HG03520 (cell line): Measurements from ENCODE around the gene RDH14.

Source experiments
- ATAC-seq: cut with Tn5 transposase; IDR thresholded peaks from one replicate; pipeline ENCODE4 v1.9.1; 2021; ENCODE audit warnings: mild to moderate bottlenecking, moderate library complexity; ENCODE audit not compliant: unreplicated experiment

RDH14 gene

GRCh38 chr2:18560031-18560796 lies at the start of gene RDH14:
TSS of gene RDH14 (minus strand) at chr2:18560653. CDS start at chr2:18560572, 81 bp downstream.
- peak; percentile 94 for ATAC-seq

DNA sequence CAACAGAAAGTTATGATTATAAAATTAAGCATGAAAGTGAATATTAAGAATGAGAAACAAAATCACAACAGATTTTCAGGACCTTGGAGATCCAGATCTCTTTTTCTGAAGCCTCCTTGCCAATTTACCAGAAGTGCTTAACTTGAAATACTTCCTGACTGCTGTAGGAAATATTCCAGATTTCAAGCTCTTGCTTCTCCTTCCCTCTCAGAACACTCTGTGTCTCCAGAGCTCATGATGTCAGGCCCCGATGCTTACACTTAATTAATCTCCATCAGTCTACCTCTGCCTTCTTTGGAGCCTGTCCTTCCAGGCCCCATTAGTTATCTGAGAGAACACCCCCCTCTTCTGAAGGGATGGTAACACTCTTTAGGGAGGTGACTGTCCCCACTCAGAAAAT lies 49.6 kb upstream of the RDH14 start:
- ATAC-seq: no peak

DNA sequence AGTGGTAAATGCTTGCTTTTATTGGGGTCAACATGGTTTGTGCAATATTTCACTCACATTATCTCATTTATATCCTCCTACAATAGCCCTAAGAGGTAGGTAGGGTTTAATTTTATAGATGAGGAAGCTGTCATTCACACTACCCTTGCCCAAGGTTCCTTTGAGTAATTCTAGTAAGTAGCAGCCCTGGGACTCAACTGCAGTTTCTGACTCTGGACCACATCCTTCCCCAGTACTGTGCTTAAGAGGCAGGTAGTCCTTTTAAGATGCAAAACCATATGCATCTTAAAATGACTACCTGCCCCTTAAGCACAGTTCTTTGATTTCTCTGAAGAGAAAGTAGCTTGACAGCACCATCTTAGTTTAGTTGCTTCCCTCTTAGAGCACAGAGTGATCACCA lies 44.7 kb upstream of the RDH14 start:
- ATAC-seq: peak; percentile 48

- ATAC-seq: no peak
Observed at GRCh38 chr2:18604531-18604885, 44.1 kb upstream of the RDH14 start.

- ATAC-seq: no peak
Observed at GRCh38 chr2:18603854-18604530, 43.5 kb upstream of the RDH14 start.

DNA sequence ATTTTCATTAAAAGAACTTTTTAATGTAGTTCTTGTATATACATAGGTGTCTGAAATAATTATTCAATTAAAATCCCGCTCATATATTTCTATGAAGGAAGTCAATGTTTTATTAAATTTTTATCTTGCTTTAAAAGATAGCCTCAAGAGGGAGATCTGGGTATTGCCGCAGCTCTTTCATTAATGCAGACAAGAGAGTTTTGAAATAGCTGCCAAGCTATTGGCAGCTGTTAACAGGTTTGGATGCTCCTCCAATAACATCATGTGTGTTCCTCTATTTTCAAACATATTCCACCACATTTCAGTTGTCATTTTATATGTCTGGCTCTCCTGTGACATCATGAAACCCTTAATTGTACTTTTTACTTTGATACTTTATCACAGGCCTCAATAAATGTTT lies 41.8 kb upstream of the RDH14 start:
- ATAC-seq: no peak

DNA sequence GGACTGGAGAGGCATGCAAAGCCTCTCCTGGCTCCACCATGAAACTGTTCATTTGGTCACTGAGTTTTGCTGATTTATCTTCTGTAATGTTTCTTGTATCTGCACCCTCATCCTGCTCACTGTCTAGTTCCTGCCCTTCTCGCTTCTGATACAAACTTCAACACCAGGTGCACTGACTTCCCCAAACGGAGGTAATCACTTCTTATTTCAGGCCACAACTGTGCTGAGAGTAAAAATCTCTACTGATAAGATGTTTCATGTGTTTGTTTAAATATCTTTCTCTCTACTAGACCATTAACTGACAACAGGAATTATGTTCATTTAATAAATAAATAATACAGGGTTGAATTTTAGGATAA lies 39.8 kb upstream of the RDH14 start:
- ATAC-seq: no peak

DNA sequence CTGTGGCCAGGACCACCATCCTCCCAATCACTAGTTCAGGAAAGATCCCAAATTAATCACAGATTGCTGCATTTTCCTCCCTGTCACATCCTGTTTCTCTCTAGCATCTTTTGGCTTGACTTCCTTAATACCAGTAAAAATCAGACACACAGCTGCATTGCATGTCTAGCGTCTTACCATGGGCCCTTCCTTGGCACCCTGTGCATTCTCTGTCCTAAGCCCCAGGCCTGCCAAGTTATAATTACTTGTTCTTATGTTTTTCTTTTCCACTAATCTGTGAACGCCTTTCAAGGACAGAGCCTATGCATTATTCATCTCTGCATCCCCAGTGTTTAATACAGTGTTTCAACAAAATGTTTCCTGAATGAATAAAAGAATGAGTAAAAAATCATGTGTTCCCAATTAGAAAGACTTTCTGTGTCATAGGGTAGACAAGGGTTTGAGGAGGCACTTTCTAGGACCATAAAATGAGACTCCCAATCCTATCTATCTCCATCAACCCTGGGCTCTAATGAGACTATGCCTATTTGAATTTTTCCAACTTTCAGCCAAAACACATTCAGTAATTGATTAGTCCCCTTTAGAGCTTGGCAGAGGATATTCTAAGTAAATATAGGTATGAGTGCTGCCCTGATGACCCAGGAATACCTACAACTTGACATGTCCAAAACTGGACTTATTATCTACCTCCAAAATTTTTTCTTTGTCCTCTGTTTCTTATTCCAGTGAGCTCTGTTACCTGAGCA lies 39.2 kb upstream of the RDH14 start:
- ATAC-seq: no peak

DNA sequence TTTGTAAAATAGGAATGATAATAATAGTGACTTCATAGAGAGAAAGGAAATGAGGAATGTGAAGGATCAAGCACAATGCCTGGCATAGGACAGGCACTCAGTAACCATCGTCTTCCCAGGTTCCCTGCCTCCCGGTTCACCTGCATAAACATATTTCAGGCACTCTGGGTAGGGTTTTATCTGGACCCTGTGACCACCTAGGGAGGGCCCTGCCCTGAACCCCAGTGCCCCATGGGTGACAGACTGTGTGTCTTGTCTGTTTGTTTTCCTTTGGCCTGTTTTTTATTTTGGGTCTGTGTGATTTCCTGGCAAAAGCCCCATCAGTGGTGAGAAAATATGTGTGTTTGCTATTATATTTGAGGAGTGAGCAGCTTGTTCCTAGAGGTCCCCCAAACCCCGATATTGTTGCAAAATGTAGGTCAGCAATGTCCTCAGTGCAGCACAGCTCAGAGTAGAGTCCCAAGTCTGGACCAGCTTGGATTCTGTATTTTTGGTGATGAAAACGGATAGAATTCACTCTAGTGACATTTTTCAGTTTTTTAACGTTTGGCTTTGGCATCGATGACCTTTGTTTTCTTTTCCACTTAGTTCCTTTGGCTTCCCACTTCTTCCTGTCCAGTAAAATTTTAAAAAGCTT lies 38.5 kb upstream of the RDH14 start:
- ATAC-seq: no peak

DNA sequence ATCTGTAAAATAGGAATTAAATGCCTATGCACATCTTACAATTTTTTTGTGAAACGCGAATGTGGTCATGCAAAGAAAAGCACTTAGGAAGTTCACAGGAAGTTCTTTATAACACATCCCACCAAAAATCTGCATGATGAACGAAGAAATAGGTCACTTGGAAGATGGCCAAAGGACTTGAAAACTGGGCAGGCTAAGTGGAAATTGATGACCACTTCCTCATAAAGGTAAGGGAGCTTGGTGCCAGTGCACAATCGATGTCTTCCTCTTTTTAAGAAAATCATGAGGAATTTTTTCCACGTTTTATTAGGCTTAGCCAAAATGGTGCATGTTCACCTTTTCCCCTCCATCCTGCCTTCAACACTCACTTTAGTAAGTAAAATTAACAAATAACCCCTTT lies 37.2 kb upstream of the RDH14 start:
- no peak for ATAC-seq

- ATAC-seq: no peak
Observed at GRCh38 chr2:18596993-18597392, 36.5 kb upstream of the RDH14 start.

DNA sequence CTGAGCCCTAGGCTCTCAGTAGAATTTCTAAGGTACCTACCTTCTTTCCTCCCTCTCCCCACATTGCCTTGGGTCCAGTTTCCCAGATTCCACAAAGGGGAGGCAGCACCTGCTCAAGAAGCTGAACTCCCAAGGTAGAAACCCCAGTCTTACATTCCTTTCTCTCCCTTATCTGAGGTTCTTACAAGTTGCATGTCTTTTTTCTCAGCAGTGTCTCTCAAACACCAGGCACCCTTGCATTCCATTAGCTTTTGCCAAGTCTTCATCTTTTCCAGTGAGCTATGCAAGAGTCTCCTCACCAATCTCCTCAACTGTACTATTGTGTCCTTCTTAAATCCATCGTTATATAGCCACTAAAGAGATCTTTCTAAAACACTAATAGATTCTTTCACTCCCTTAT lies 33.0 kb upstream of the RDH14 start:
- ATAC-seq: no peak

DNA sequence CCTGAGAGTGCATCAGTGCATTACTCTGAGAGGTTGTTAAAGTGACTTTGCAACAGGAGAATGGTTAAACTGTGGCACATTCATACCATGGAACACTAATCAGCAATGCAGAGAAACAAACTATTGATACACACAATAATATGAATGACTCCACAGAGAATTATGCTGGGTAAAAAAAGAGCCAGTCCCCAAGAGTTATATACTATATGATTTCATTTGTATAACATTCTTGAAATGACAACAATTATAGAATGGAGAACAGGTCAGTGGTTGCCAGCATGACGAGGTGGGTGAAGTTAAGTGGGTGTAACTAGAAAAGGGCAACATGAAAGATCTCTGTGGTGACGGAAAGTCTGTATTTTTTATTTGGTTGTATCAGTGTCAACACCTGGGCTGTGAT lies 31.9 kb upstream of the RDH14 start:
- ATAC-seq: no peak

- ATAC-seq: no peak
Observed at GRCh38 chr2:18589354-18589753, 28.9 kb upstream of the RDH14 start, which contains the start of gene NT5C1B. TSS of gene NT5C1B (minus strand) at chr2:18589569. CDS start at chr2:18589468, 101 bp downstream.

- ATAC-seq: no peak
Observed at GRCh38 chr2:18588802-18589201, 28.3 kb upstream of the RDH14 start.

- ATAC-seq: no peak
Observed at GRCh38 chr2:18588049-18588448, 27.6 kb upstream of the RDH14 start.

DNA sequence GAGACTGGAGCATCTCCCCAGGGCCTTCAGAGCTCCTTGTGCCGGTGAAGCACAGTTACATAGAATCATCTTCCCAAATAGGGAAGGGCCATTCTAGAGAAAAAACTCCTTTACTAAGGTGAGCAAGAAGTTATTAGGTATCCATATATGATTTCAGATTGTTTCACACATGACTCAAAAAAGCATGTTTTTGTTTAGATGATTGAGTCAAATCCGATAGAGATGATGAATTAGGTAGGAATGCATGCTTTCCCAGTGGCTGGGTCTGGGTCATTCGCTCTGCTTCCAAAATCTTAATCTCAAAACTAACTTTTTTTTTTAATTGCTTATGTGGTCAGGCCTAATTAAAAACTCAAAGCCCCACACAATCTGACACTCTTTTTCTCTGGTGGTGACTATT lies 25.1 kb upstream of the RDH14 start:
- no peak for ATAC-seq

GRCh38 chr2:18584608-18584954 lies 24.1 kb upstream of the RDH14 start:
- no peak for ATAC-seq

DNA sequence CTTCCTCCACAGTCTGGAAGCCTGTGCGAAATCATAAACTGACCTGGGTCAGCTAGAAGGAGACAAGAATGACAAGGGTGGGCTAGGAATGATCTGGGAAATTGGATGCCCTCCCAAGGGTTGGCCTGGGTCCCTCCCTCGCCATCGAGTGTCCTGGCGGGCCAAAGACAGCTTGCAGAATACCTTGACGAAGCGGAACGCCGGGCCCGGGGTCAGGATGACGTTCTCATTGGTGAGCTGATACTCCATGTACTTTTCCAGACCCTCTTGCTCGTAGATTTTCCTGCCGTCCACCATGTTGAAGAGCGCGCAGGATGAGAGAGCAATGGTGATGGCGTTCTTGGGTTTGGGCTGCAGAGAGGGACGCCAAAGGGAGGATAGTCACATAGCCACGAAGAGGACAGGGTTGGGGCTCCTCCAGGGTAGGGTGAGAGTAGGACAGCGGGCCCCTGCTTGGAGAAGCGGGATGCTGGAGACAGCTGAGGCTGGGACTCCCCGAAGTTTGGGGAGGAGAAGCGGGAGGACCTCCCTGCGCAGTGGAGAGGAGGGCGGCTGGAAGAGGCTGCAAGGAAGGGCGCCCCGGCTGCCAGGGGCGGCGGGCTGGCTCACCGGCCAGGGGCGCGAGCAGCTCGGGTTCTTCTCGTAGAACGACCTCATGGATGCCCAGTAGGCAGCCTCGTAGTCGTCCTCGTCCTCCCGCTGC lies 23.6 kb upstream of the RDH14 start:
- ATAC-seq: no peak

GRCh38 chr2:18580606-18581005 lies 20.2 kb upstream of the RDH14 start:
- no peak for ATAC-seq

- no peak for ATAC-seq
Observed at GRCh38 chr2:18578033-18578432, 17.6 kb upstream of the RDH14 start.
